Limb (tissue), 2 donors: ENCODE data around the gene GAB2.

Experiments used
- DNase-seq, 2 donors: peaks; one replicate each; pipeline ENCODE4 v3.0.0-alpha.2; 2016; ENCODE audit errors: extremely low spot score in 2 of 2

The GAB2 gene

DNA sequence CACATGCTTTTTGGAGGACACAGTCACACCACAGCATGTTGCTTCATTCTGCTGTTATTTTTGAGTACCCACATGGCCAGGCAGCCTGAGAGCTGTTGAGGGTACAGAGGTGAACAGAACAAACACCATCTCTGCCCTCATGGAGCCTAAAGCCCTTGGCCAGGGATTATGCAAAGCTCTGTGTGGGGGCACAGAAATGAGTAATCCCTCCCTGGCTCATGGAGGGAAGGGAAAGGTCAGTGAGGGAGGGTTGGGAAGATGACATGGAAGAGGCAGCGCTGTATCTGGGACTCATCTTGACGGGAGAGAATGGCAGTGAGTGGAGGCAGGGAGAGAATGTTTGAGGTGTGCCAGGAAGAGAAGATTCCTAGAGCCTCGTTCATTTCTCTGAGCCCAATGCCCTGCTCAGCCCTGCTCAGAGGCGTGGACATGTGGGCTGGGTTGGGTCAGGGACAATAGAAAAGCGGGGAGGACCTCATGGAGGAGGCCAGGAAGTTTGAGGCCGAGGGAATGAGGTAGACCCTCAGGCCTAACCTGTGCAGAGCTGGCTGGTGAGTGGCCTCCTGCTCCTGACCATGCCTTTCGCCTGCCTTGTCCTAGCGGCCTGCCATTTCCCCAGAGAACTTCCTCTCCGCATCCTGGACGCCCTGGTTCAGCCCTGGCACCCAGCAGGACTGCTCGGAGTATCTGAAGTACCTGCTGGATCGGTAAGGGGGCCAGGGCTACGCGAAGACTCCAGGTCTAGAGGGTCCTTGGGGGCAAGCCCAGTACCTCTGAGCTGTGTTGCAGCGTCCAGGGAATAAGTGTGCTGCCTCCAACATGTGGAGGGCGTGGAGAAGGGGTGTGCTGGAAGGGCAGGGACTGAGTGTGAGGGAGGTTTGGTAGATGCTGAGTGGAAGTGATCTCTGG lies 209.1 kb downstream of the GAB2 start:
- DNase-seq, result no peak

DNA sequence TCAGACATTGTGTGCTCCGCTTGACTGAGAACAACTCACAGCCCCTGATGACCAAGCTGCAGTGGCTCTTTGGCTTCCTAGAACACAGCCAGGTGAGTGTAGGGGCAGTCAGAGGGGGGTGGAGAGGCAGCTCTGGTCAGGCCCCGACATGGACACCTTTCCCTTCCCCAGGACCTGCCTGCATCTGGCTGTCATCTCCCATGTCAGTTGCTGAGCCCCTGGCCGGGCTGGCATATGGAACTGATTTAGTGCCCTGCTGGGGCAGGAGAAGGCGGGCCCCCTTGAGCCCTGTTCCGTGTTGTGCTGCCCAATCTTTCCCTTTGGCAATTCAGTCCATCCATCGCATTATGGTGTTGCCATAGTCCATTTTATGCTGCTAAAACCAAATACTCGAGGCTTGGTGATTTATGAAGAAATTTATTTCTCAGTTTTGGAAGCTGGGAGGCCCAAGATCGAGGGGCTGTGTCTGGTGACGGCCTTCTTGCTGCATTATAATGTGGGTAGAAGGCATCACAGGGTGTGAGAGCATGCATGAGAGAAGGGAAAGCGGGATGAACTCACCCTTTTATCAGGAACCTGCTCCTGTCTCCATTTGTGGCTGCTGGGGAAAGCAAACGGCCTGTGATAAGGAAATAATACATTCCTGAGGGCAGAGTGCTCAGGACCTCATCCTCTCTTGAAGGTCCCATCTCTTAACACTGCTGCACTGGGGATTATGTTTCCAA lies 209.9 kb downstream of the GAB2 start:
- no peak for DNase-seq

DNA sequence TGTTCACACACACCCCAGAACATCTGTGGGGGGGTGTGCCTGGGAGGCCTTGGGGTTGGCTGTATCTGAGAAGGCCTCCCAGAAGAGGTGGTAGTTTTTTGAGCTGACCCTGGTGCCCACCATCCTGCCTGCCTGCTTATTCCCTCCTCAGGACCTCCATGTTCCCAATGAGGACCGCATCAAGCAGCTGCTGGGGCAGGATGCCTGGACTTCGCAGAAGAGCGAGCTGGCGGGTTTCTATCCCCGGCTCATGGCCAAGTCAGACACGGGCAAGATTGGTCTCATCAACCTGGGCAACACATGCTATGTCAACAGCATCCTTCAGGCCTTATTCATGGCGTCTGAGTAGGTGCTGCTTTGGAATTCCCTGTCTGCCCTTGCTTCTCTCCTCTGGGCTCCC lies 211.9 kb downstream of the GAB2 start:
- no peak for DNase-seq

DNA sequence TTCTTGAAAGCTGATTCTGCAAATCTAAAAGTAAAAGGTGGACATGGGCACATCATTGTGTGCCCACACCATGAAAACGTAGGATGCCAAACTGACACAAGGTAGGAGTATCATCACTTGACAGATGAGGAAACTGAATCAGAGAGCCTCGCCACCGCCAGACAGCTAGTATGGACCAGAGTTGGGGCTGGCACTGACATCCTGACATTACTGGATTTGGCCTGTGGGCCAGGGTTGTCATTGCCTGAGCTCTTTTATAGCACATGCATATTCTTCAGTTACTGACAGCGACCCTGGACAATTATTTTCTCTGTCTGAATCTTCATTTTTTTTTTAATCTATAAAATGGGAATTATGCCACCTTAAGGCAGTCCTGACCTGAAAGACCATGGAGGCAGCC lies 212.4 kb downstream of the GAB2 start:
- no peak for DNase-seq

DNA sequence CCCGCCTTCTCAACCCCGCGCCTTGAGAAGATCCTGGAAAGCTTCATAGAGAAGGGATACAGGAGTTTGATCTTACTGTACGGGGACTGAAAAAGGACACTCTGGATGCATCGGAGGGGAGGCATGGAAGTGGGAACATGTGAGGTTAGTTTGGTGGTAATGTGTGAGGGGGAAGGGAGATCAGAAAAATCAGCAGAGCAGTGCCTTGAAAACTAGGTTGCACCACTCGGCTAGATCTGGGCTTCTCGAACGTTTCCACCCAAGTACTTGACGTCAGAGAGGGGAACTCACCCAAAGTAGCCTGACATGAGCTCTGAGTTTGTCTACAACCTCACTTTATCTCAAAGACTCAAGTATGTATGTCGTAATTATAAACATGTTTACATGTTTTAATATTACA lies 214.4 kb downstream of the GAB2 start:
- no peak for DNase-seq

DNA sequence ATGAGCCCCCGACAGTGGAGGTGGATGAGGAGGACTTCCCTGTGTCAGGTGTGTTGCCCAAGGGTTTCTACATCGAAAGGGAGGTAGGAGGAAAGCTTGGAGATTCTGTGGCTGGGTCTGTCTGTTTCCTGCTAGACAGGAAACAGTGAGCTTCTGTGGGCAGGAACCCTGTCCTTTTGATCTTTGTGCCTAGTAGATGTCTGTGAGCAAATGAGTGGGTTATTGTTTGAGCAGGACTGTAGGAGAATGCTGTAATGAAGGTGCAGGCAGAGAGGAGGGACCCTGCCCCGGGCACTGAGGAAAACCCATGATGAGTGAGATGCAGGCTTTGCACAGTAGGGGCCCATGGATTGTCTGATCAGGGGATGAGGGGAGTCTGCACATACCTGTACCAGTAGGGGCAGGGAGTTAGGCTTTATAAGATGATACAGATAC lies 214.9 kb downstream of the GAB2 start:
- no peak for DNase-seq

DNA sequence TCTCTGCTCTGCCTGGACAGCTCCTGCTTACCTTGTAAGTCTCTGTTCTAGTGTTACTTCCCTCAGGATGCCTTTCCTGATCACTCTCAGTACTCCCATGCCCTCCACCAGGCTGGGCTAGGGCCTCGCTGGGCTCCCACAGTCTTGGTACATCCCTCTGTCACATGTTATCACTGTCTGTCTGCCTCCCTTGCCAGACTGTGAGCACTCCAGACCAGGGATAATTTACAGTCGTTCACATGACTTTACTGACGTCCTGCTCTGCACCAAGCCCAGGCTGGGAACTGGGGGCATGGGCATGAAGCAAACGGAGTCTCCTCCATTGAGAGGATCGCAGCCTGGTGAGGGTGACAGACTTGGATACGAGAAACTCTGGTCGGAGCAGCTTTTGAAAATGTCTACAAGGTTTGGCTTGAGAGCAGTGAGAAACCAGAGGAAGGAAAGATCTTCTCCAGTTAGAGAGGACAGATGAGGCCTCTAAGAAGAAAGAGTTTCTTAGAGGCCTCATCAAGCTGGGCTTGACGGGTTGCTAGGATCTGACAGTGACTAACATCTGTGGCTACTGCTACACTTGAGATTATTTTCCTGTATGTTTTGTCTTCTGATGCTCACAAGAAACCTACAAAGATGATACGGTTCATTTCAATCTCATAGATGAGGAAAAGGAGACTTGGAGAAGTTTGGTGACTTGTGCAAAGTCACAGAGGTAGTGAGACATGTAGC lies 216.4 kb downstream of the GAB2 start:
- no peak for DNase-seq

DNA sequence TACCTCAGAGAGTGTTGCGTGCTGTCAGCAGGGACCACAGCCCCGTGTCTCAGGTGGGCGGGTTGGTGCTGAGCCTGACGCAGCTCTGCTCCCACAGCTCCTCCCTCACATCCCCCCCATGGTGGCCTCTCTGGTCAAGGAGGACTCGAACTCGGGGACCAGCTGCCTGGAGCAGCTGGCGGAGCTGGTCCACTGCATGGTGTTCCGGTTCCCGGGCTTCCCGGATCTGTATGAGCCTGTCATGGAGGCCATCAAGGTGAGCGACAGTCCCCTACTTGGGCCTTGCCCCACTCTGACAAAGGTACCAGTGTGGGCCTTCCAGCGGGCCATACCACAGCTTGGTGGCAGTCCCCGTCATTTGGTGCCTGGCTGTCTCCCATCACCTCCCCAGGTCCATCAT lies 217.1 kb downstream of the GAB2 start:
- DNase-seq, result no peak

DNA sequence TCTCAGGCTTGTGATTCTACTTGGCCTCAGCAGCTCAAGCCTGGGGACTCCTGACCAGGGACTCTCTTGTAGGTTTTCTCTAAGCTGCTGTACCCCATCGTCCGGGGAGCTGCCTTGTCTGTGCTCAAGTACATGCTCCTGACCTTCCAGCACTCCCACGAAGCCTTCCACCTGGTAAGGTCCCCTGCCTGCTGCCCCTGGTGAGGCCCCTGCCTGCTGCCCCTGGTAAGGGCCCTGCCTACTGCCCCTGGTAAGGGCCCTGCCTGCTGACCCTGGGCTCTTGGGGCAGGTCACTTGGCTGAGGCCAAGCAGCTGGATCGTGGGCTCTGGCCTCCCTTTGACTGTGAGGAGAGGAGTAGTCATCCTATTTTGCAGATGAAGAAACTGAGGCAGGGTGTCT lies 217.6 kb downstream of the GAB2 start:
- DNase-seq, result no peak

DNA sequence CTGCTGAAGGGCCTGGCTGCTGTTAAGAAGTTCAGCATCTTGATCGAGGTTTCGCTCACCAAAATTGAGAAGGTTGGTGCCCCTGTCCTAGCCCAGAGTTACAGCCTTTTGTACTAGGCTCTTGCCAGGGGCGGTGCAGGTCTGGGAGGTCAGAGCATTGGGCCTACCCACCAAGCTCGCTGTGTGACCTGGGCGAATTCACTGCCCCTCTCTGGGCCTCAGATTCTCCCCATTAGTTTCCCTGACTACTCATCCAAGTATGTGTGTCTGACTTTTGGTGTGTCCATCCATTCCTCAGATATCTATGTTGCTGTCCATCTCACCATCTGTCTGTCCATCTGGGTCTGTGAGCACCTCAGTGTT lies 218.0 kb downstream of the GAB2 start:
- no peak for DNase-seq

DNA sequence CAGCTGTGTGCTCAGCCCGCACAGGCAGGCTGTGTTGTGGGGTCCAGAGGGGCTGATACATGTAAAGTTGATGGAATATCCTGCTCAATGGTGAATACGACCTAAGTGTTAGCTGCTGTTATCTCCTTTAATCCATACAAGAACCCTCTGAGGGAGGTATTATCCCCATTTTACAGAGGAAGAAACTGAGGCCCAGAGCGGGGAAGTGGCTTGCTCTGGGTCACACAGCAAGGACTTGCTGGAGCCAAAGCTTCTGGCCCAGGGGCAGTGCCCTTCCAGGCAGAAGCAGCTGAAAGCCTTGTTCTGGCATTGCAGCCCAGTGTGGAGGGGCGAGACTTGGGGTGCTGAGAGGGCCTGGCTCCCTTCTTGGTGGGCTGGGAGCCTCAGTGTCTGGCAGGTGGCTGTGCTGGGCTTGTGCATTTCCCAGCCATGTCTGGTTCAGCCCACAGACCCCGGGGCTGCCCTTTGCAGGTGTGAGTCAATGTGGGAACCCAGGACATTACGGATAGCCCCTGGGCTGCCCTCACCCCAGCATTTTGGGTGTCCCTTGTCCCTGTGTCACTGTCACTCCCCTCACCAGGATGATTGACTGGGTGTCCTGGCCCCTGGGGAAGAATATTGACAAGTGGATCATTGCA lies 218.5 kb downstream of the GAB2 start:
- DNase-seq, result no peak

DNA sequence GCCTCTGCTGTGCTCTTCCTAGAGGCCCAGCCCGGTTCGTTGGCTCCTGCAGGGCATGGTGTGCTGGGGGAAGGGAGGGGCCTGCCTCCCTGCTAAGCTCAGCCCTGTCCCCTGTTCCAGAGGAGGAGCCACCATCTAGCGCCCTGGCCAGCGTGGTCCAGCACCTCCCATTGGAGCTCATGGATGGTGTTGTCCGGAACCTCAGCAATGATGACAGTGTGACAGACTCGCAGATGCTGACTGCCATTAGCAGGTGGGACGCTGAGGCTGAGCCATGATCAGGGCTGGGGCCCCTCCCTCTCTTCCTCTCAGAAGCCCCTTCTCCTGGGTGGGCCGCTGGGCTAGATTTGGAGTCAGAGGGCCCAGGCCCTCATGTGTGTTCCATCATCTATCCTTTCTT lies 219.8 kb downstream of the GAB2 start:
- no peak for DNase-seq

DNA sequence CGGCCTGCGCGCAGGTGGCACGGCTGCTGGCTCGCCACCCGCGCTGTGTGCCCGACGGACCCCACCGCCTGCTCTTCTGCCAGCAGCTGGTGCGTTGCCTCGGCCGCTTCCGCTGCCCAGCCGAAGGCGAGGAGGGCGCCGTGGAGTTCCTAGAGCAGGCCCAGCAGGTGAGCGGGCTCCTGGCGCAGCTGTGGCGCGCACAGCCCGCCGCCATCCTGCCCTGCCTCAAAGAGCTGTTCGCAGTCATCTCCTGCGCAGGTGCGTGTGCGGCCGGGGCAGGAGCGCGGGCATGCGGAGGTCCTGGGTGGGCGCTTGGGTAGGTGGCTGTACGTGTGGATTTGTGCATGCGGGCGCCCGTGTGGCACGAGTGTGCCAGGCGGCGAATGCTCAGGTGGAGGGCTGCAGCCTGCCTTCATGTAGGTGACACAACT lies 220.9 kb downstream of the GAB2 start:
- no peak for DNase-seq

DNA sequence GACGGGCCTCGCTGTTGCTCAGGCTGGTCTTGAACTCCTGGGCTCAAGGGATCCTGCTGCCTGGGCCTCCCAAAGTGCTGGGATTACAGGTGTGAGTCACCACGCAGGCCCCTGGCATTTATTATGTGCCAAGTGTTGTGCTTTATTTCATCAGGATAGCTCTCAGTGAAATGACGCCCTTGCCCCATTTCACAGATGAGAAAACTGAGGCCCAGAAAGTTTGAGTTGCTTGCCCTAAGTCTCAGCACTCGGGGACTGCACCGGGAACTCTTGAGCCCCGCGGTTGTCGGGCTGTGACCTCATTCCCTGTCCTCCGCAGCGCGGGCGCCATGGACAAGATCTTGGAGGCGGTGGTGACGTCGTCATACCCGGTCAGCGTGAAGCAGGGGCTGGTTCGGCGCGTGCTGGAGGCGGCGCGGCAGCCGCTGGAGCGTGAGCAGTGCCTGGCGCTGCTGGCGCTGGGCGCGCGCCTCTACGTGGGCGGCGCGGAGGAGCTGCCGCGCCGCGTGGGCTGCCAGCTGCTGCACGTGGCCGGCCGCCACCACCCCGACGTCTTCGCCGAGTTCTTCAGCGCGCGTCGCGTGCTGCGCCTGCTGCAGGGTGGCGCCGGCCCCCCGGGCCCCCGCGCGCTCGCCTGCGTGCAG lies 221.6 kb downstream of the GAB2 start:
- DNase-seq, result peak; percentile 17 to 57

DNA sequence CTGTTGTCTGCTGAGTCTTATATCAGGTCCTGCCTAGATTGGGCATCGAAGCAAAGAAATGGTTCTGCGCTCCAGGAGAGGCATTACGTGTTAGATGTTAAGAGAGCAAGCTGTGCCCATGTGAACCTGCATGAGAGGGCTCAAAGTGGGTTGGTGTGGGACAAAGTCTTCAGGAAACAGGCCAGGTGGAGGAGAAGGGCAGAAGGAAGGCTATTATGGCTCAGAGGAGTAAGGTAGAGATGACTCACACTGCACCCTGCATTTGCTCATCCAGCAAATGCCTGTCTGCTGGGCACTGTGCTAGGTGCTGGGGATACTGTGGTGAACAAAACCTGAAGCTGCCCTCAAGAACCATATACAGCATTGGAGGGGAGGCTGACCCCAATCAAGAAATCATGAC lies 223.1 kb downstream of the GAB2 start:
- no peak for DNase-seq

DNA sequence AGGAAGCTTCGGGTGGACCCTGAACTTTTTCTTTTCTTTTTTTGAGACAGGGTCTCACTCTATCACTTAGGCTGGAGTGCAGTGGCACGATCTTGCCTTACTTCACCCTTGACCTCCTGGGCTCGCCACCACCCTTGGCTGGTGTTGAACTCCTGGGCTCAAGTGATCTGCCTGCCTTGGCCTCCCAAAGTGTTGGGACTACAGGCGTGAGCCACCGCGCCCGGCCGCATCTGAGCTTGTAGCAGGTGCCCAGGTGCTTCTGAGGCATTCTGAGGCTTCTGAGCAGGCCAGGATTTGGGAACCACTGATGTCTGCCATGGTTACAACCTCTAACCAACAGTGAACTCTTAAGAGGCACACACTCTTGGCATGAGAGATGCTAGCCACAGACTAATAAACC lies 223.8 kb downstream of the GAB2 start:
- no peak for DNase-seq

DNA sequence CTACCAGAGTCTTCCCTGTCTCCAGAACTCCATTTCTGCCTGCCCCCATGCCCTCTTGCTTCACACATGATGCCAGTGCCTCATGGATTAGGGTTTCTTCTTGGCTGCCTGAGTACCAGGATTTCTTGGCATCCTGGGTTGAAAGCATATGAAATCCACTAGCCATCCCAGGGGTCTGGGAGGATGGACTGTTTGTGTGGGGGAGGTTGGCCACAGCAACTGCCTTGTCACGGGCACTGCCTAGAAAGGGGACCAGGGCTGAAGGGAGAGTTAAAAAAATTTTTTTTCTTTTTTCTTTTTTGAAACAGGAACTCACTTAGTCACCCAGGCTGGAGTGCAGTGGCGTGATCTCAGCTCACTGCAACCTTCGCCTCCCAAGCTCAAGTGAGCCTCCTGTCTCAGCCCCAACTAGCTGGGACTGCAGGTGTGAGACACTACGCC lies 224.7 kb downstream of the GAB2 start:
- peak in 1 of 2 donors; percentile 14 for DNase-seq

DNA sequence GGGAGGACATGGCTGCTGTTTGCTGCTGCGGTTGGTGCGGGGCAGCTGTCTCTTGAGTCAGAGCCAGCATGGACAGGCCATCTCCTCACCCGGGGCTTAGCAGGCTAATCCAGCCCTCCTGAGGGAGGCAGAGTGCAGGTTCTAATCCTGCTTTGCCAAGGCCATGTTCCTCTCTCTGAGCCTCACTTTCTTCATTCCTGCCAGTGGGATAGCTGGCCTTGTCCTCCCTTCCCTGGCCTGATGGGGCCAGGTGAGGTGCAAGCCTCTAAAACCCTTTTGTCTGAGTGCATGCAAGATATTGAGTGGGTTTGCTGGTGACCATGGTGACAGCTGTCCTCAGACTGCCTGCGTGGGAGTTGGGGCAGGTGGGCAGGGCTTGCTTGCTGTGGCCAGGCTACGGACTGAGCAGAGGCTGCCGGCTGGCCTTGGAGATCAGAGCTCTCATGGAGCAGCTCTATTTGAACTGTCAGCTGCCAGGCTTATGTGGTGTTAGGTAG lies 225.3 kb downstream of the GAB2 start:
- peak; percentile 6 to 34 for DNase-seq

DNA sequence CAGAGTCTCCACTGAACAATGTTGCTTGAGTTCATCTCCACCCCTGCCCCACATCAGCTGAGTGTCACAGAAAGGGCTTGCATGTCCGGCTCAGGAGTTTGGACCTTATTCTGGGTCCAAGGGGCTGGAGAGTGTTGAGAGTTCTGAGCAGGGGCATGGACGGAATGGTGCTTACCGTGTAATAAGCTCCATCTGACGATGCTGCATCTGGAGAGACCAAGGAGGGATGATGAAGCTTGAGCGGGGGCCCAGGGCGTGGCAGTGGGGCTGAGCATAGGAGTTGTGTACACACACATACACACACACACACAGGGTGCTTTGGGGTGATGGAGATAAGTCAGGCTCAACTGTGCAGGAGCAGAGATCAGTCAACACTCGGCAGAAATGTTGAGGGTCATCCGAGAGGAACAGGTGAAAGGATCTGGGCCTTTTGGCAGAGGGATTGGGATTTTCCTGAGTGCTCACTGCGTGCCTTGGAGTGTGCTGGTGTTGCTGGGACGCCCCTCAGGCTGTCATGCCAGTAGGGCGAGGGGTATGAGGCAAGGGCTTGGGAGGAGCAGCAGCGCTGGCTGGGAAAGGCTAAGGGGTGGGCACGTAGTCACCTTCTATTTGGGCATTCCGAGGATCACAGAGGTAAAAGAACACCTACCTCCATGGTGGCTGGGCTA lies 226.6 kb downstream of the GAB2 start:
- DNase-seq, result peak in 1 of 2 donors; percentile 18

DNA sequence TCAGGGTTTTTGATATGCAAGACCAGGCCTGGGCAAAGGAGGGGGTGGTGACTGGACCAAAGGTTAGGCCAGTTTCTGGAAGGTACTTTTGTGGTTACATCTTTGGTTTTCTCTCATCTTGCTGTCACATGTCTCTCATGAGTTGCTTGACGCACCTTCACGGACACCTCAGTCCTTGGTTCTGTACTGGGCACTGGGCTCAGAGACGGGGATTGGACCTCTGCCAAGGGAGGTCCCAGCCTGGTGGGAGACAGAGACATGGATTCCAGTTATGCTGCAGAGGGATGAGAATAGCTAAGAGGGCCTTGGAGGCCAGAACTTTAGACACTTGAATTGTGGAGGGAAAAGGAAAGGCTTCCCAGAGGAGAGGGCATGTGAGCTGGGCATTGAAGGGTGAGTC lies 227.2 kb downstream of the GAB2 start:
- peak in 1 of 2 donors; percentile 26 for DNase-seq
